Right forelimb (tissue), 1 donor: Measurements from ENCODE around the gene CGB1.
"Not testable (repeated sequence)": the region's sequence is repeated elsewhere in the genome, so short reads cannot be mapped to it uniquely, and the experiment has no call there.

Source experiments
- DNase-seq: peaks from one replicate; pipeline ENCODE4 v3.0.0-alpha.2; 2018

Gene CGB1

GRCh38 chr19:49036815-49037214 lies at the start of gene CGB1:
CGB1 (minus strand) TSS chr19:49036895; CDS start chr19:49036711, 184 bp downstream.
- not testable (repeated sequence) for DNase-seq

- no peak for DNase-seq
Measured at GRCh38 chr19:49086296-49086695, 49.6 kb upstream of the CGB1 start.

- DNase-seq, result no peak
Measured at GRCh38 chr19:49085868-49086232, 49.2 kb upstream of the CGB1 start.

GRCh38 chr19:49085020-49085867 lies 48.5 kb upstream of the CGB1 start, which contains the start of gene SNRNP70:
SNRNP70 (plus strand) TSS chr19:49085451; CDS start chr19:49086415, 964 bp downstream.
- DNase-seq, result peak; percentile 100

GRCh38 chr19:49084206-49085019 lies 47.7 kb upstream of the CGB1 start:
- DNase-seq, result no peak

GRCh38 chr19:49081273-49081672 lies 44.6 kb upstream of the CGB1 start:
- no peak for DNase-seq

- no peak for DNase-seq
Measured at GRCh38 chr19:49080392-49080791, 43.7 kb upstream of the CGB1 start.

GRCh38 chr19:49074869-49075268 lies 38.2 kb upstream of the CGB1 start:
- not testable (repeated sequence) for DNase-seq

GRCh38 chr19:49073514-49074378 lies 37.1 kb upstream of the CGB1 start:
- no peak for DNase-seq

GRCh38 chr19:49071860-49072547 lies 35.3 kb upstream of the CGB1 start:
- DNase-seq, result no peak

GRCh38 chr19:49070416-49070815 lies 33.7 kb upstream of the CGB1 start:
- no peak for DNase-seq

GRCh38 chr19:49069026-49069425 lies 32.3 kb upstream of the CGB1 start:
- DNase-seq, result no peak

- DNase-seq, result no peak
Measured at GRCh38 chr19:49067554-49067953, 30.9 kb upstream of the CGB1 start.

- no peak for DNase-seq
Measured at GRCh38 chr19:49065905-49066512, 29.3 kb upstream of the CGB1 start.

- DNase-seq, result no peak
Measured at GRCh38 chr19:49064768-49065611, 28.3 kb upstream of the CGB1 start, which contains the start of gene NTF4. NTF4 (minus strand) TSS chr19:49064818; CDS start chr19:49061997, 2,821 bp downstream.

GRCh38 chr19:49064029-49064629 lies 27.4 kb upstream of the CGB1 start:
- DNase-seq, result no peak

- no peak for DNase-seq
Measured at GRCh38 chr19:49061445-49061844, 24.8 kb upstream of the CGB1 start.

- no peak for DNase-seq
Measured at GRCh38 chr19:49061000-49061399, 24.3 kb upstream of the CGB1 start.

GRCh38 chr19:49059053-49059452 lies 22.4 kb upstream of the CGB1 start:
- DNase-seq, result no peak

- DNase-seq, result no peak
Measured at GRCh38 chr19:49058562-49058961, 21.9 kb upstream of the CGB1 start.
